HepG2 (cell line): Measurements from ENCODE around the gene GCNT3. TPM values are rescaled to one million over a fixed set of nuclear protein-coding genes. Genes with fewer than 3 reads are reported as not detected.

ENCODE experiments used
- ATAC-seq: fragments of 200-7000 bp; cut with Tn5 transposase; 3 replicates; pipeline ENCODE4 v1.9.1; 2020; ENCODE audit warnings: mild to moderate bottlenecking, moderate library complexity
- BruUV-seq: library from RNA; stranded (reverse); fragments of 400-500 nt; replicated peaks from 2 replicates; lab custom pipeline; 2021; lab: Mats Ljungman, UMichigan
- CTCF ChIA-PET: fragments of 300-600 bp; formaldehyde crosslinking; extraction: SDS; loops from one replicate; lab custom pipeline; 2021; ENCODE audit warnings: low total read pairs, inconsistent platforms, low intra/inter-chr PET ratio; lab: Yijun Ruan, JAX
- POLR2A ChIA-PET: fragments of 350-600 bp; sonication (Branson Sonifier 250); formaldehyde crosslinking; loops from one replicate; lab custom pipeline; 2020; ENCODE audit warnings: antibody characterized with exemption, inconsistent platforms; lab: Yijun Ruan, JAX
- DNase-seq: peaks from one replicate; pipeline ENCODE4 v3.0.0-alpha.2; 2015; ENCODE audit warnings: low spot score
- FAIRE-seq: peaks from 3 replicates; lab custom pipeline; 2011; peaks lifted over from hg19 to GRCh38; lab: Jason Lieb, UNC
- H2AFZ ChIP-seq: one replicate; pipeline ENCODE4 v1.6.1; 2011; ENCODE audit warnings: low read length, inconsistent platforms
- H3K27ac ChIP-seq: fragments of 300-600 bp; 3 replicates; pipeline ENCODE4 v1.8.0; 2011; ENCODE audit warnings: mixed run types, mild to moderate bottlenecking, mixed read lengths, low read length, inconsistent platforms; ENCODE audit not compliant: insufficient read depth; ENCODE audit errors: extremely low read length
- H3K27me3 ChIP-seq, 2 experiments: fragments of 200-600 bp in 1 of 2; 2 replicates in 1 of 2; 3 replicates in 1 of 2; pipeline versions ENCODE4 v1.6.0 to v1.8.0; 2011; ENCODE audit warnings: low read length in 2 of 2, mild to moderate bottlenecking in 2 of 2, moderate library complexity in 2 of 2, inconsistent platforms in 1 of 2; ENCODE audit not compliant: insufficient read depth in 2 of 2, control insufficient read depth in 1 of 2
- H3K36me3 ChIP-seq, 2 experiments: fragments of 200-600 bp in 1 of 2; replicated peaks in 1 of 2; 2 replicates in 1 of 2; 3 replicates in 1 of 2; pipeline versions ENCODE4 v1.5.1 to v1.8.0; 2011; ENCODE audit warnings: low read length in 2 of 2, inconsistent platforms in 1 of 2; ENCODE audit not compliant: insufficient read depth in 2 of 2, control insufficient read depth in 1 of 2
- H3K4me1 ChIP-seq: 2 replicates; pipeline ENCODE4 v1.5.1; 2012; ENCODE audit warnings: low read length, inconsistent platforms; ENCODE audit not compliant: insufficient read depth
- H3K4me2 ChIP-seq: 2 replicates; pipeline ENCODE4 v1.6.0; 2011; ENCODE audit warnings: low read depth, low read length, inconsistent platforms
- H3K4me3 ChIP-seq, 3 experiments: fragments of 200-600 bp in 1 of 3; sonication (generic), shearing (Covaris generic) in 1 of 3; replicated peaks in 1 of 3; 2 replicates each; pipeline ENCODE4 v1.5.1; 2011 to 2016; ENCODE audit warnings: low read length in 3 of 3, inconsistent platforms in 2 of 3, low read depth in 2 of 3, mild to moderate bottlenecking in 2 of 3, control low read depth in 1 of 3, mixed read lengths in 1 of 3; ENCODE audit not compliant: insufficient read depth in 1 of 3
- H3K79me2 ChIP-seq: one replicate; pipeline ENCODE4 v1.6.1; 2011; ENCODE audit warnings: low read length, inconsistent platforms; ENCODE audit not compliant: insufficient read depth
- H3K9ac ChIP-seq: 2 replicates; pipeline ENCODE4 v1.6.0; 2011; ENCODE audit warnings: mild to moderate bottlenecking, low read depth, low read length, inconsistent platforms; ENCODE audit not compliant: insufficient read depth
- H3K9me3 ChIP-seq: 2 replicates; pipeline ENCODE4 v1.5.1; 2012; ENCODE audit warnings: mild to moderate bottlenecking, low read length
- H4K20me1 ChIP-seq: 2 replicates; pipeline ENCODE4 v1.6.0; 2011; ENCODE audit warnings: inconsistent platforms, mild to moderate bottlenecking, low read length, moderate library complexity; ENCODE audit not compliant: insufficient read depth
- CEBPB ChIP-seq: IDR thresholded peaks from 2 replicates; pipeline ENCODE4 v1.6.1; 2011; ENCODE audit warnings: low read depth, low read length, improper control_type of control experiment, borderline replicate concordance
- MYNN ChIP-seq: sonication (generic); formaldehyde crosslinking; IDR thresholded peaks from 2 replicates; pipeline ENCODE4 v1.4.0; 2020; ENCODE audit warnings: mild to moderate bottlenecking, low read depth, missing genetic modification reagents
- PITX1 ChIP-seq: sonication (generic); formaldehyde crosslinking; IDR thresholded peaks from 2 replicates; pipeline ENCODE4 v1.5.1; 2020; ENCODE audit warnings: mild to moderate bottlenecking, missing genetic modification reagents
- ZNF205 ChIP-seq: IDR thresholded peaks from 2 replicates; pipeline ENCODE4 v1.6.1; 2018; ENCODE audit warnings: missing biosample characterization, missing genetic modification reagents
- ZNF672 ChIP-seq: sonication (generic); formaldehyde crosslinking; IDR thresholded peaks from 2 replicates; pipeline ENCODE4 v1.8.1; 2022; ENCODE audit warnings: missing genetic modification reagents
- WGBS: methylation state at CpG from one replicate; pipeline ENCODE4 v1.1.6; 2017; ENCODE audit warnings: low lambda C conversion rate; 5-methylcytosine and 5-hydroxymethylcytosine counted together
- in situ Hi-C: cut with HindIII; loops from 2 replicates; pipeline ENCODE4 v1.10.0; 2017; ENCODE audit warnings: low pct_unique_long_range_greater_than_20kb; ENCODE audit not compliant: extremely low pct_ligation_motif_present
- intact Hi-C: fragments of 100-400 bp; cut with micrococcal nuclease; formaldehyde crosslinking; loops from one replicate; pipeline ENCODE4 v1.10.0; 2022; ENCODE audit not compliant: unreplicated experiment
- polyA plus RNA-seq, 8 experiments: library from polyadenylated mRNA; depleted of rRNA in 3 of 8; stranded (reverse) in 7 of 8; unstranded in 1 of 8; fragments of >200 nt; fragmentation: Illumina TruSeq in 4 of 8; extraction: Trizol in 4 of 8; gene quantifications; 2 replicates each; pipeline versions ENCODE4 v1.2.1 to v1.2.3, GENCODE V29; 2011 to 2016; ENCODE audit warnings: low read depth in 4 of 8, missing spikeins in 1 of 8, mixed read lengths in 1 of 8; ENCODE audit not compliant: insufficient read depth in 1 of 8
- total RNA-seq, 5 experiments: library from RNA; depleted of rRNA; stranded (reverse); fragments of >200 nt; fragmentation: Illumina TruSeq; extraction: Trizol; gene quantifications; 2 replicates each; pipeline ENCODE4 v1.2.3, GENCODE V29; 2016; ENCODE audit warnings: low read depth in 1 of 5
- TF ChIP-seq, protein P1 (sequence below): sonication (generic); formaldehyde crosslinking; IDR thresholded peaks from 2 replicates; pipeline ENCODE4 v1.9.0; 2021; ENCODE audit warnings: missing genetic modification reagents, borderline replicate concordance
- TF ChIP-seq, protein P2 (sequence below): sonication (generic); formaldehyde crosslinking; IDR thresholded peaks from 2 replicates; pipeline ENCODE4 v1.5.0; 2020; ENCODE audit warnings: missing genetic modification reagents

Gene GCNT3
- total and polyA plus RNA-seq, 2 of the 13 experiments (the other 11 are each of a cell fraction or from before 2014, with no cell fraction given), result 6.8 to 9.8 TPM

DNA sequence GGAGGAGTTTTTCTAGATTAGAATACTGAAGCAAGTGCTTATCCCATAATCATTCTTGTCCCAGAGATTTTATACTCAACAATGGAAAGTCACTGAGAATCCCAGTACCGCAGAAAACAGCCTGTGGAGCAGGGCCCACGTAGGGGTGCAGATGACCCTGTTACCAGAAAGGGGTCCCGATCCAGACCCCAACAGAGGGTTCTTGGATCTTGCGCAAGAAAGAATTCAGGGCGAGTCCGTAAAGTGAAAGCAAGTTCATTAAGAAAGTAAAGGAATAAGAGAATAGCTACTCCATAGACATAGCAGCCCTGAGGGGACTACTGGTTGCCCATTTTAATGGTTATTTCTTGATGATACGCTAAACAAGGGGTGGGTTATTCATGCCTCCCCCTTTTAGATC is 2.6 kb downstream of the GCNT3 start:
- no TSS peak for BruUV-seq
- in situ Hi-C loops, result loop anchor here (5.0 kb wide), 1 partner anchor 37 kb away; no protein-coding TSS in a partner anchor
- ChIA-PET POLR2A (interaction anchor here (3.4 kb wide), 1 partner anchor 19 kb away, joined by 43 read pairs; no protein-coding TSS in a partner anchor), CTCF (no interaction called here)
- Histone ChIP-seq H3K36me3 (peaks cover under 1 to 15% of the 10 kb centered on the region in 2 experiments; a peak in 3 of 5 replicates), H3K9ac (no peak overlapping the region), H3K79me2 (peaks cover 5% of the 10 kb centered on the region), H3K27ac (no peak overlapping the region), H4K20me1 (no peaks in the 10 kb centered on the region), H3K4me1 (peaks cover 64% of the 10 kb centered on the region), H3K27me3 (no peaks in the 10 kb centered on the region), H3K4me2 (no peak overlapping the region), H3K9me3 (no peaks in the 10 kb centered on the region), H2AFZ (no peak overlapping the region), H3K4me3 (no peak overlapping the region)
- no peak for DNase-seq
- TF ChIP-seq MYNN (CRISPR knock-in tag) (no peak), CEBPB (peak; percentile 55; the same call in 1 of the 2 replicates)
- TF ChIP-seq, protein P1, sequence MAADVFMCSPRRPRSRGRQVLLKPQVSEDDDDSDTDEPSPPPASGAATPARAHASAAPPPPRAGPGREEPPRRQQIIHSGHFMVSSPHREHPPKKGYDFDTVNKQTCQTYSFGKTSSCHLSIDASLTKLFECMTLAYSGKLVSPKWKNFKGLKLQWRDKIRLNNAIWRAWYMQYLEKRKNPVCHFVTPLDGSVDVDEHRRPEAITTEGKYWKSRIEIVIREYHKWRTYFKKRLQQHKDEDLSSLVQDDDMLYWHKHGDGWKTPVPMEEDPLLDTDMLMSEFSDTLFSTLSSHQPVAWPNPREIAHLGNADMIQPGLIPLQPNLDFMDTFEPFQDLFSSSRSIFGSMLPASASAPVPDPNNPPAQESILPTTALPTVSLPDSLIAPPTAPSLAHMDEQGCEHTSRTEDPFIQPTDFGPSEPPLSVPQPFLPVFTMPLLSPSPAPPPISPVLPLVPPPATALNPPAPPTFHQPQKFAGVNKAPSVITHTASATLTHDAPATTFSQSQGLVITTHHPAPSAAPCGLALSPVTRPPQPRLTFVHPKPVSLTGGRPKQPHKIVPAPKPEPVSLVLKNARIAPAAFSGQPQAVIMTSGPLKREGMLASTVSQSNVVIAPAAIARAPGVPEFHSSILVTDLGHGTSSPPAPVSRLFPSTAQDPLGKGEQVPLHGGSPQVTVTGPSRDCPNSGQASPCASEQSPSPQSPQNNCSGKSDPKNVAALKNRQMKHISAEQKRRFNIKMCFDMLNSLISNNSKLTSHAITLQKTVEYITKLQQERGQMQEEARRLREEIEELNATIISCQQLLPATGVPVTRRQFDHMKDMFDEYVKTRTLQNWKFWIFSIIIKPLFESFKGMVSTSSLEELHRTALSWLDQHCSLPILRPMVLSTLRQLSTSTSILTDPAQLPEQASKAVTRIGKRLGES (CRISPR knock-in tag), result no peak
- no peak for FAIRE-seq
- intact Hi-C loops, result loop anchor here (5.0 kb wide), 1 partner anchor 62 kb away; no protein-coding TSS in a partner anchor
- ATAC-seq, result no peak
- WGBS, result 100% methylated on average over 7 of the region's 7 CpGs

DNA sequence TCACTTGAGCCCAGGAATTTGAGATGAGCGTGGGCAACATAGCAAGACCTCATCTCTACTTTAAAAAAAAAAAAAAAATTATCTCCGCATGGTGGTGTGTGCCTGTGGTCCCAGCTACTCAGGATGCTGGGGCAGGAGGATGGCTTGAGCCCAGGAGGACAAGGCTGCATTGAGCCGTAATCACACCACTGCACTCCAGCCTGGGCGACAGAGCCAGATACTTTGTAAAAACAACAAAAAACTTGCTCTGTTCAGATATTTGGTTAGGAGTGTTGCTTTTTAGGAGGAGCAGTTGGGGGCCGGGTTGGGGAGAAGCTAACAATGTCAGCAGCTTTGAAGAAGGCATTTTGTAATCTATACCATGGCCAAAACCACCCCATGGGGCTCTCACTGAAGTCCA is 4.1 kb downstream of the GCNT3 start:
- peaks cover 58% of the 10 kb centered on the region for H3K4me1 ChIP-seq
- ATAC-seq, result no peak
- H3K4me2 ChIP-seq, result no peak overlapping the region
- peaks cover 5 to 18% of the 10 kb centered on the region in 2 experiments; a peak in 3 of 5 replicates for H3K36me3 ChIP-seq
- H3K9ac ChIP-seq, result no peak overlapping the region
- no peaks in the 10 kb centered on the region for H3K9me3 ChIP-seq
- ChIA-PET CTCF (no interaction called here), POLR2A (no interaction called here)
- DNase-seq, result no peak
- TF ChIP-seq PITX1, result no peak
- TF ChIP-seq ZNF672 (CRISPR knock-in tag), result no peak
- TF ChIP-seq ZNF205 (CRISPR knock-in tag), result no peak
- TF ChIP-seq, protein P2, sequence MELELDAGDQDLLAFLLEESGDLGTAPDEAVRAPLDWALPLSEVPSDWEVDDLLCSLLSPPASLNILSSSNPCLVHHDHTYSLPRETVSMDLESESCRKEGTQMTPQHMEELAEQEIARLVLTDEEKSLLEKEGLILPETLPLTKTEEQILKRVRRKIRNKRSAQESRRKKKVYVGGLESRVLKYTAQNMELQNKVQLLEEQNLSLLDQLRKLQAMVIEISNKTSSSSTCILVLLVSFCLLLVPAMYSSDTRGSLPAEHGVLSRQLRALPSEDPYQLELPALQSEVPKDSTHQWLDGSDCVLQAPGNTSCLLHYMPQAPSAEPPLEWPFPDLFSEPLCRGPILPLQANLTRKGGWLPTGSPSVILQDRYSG (CRISPR knock-in tag), result no peak
- FAIRE-seq, result no peak
- H4K20me1 ChIP-seq, result no peaks in the 10 kb centered on the region
- in situ Hi-C loops, result loop anchor here (5.0 kb wide), 1 partner anchor 73 kb away; no protein-coding TSS in a partner anchor
- H3K27me3 ChIP-seq, result no peaks in the 10 kb centered on the region
- WGBS, result 81% methylated on average over 5 of the region's 5 CpGs
- no peak overlapping the region for H3K4me3 ChIP-seq
- H3K27ac ChIP-seq, result no peak overlapping the region
- peaks cover 5% of the 10 kb centered on the region for H3K79me2 ChIP-seq
- BruUV-seq, result no TSS peak
- no peak overlapping the region for H2AFZ ChIP-seq
- intact Hi-C loops, result no loop called here
